Hematopoietic multipotent progenitor cell treated with erythropoietin and hydrocortisone succinate and interleukin-3 and kit ligand, for 6 days (in vitro differentiated cells): Measurements from ENCODE around the gene OCRL.

ENCODE experiments used
- DNase-seq: peaks from one replicate; pipeline ENCODE4 v3.0.0-alpha.2; 2015

OCRL gene

DNA sequence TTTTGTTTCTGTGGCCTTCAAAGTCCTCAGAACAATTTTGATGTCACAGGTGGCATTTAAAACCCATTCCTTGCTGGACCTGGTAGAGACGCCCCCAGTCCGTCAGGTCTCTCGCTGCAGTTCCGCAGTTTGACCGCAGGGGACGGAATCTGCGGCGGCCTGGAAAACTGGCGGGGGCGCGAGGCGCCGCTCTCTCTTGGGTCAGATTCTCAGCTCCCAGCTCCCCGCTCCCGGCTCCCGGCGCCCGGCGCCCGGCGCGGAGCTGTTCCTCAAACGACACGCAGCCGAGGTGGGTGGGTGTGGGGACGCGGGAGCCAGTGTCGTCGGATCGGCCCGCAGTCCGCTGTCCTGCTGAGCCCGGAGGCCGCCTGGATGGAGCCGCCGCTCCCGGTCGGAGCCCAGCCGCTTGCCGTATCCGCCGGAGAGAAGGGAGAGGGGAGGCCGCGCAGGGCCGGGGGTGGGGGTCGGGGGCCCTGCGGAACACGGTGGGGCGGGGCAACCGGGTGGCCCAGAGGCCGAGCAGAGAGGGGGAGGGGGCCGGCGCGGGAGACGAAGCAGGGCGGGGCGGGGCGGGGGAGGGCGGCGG, at the start of gene OCRL:
Gene OCRL (plus strand): TSS at position 192 of the 586 bp plus-strand sequence. CDS start 181 bp downstream, at position 373.
- DNase-seq, result peak; percentile 75

- no peak for DNase-seq
Measured at GRCh38 chrX:129490330-129490729, 49.7 kb upstream of the OCRL start.

- no peak for DNase-seq
Measured at GRCh38 chrX:129493643-129494042, 46.4 kb upstream of the OCRL start.

GRCh38 chrX:129494887-129495286, 45.2 kb upstream of the OCRL start:
- no peak for DNase-seq

GRCh38 chrX:129495900-129496299, 44.2 kb upstream of the OCRL start:
- no peak for DNase-seq

- DNase-seq, result no peak
Measured at GRCh38 chrX:129496625-129497024, 43.4 kb upstream of the OCRL start.

GRCh38 chrX:129497146-129497843, 42.8 kb upstream of the OCRL start:
- no peak for DNase-seq

GRCh38 chrX:129510331-129510730, 29.7 kb upstream of the OCRL start:
- DNase-seq, result no peak

DNA sequence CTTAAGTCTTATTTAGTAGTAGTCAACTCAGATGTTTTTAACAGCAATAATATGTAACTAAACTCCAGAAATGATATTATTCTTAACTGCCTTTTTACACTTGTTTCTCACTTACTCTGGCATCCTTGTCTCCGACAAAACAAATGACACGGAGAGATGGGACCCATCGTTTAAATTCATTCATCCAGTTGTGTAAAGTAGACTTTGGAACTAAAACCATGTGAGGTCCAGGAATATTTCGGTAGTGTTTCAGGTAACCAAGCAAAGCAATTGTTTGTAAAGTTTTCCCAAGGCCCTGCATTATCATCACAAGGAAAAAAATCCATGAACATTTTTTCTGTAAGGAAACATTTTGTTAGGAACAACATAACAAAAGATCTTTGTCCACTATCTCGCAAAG, 28.4 kb upstream of the OCRL start:
- DNase-seq, result no peak

DNA sequence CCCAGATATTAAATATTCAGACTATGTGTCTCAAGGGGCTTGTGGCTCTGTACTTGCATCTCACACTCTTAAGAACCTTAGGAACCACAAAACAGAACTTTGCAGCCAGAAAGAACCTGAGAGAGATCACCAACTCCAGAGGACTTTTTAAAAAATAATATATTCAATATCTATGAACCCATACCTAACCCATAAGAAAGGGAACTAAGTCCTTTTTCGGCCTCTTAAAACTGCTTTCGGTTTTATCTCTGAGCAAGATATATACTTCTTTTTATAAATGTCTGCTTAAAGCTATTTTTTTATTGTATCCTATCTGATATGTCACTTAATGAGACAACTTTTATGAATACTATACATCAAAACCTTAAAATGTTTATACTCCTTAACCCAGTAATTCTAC, 27.6 kb upstream of the OCRL start:
- DNase-seq, result no peak

DNA sequence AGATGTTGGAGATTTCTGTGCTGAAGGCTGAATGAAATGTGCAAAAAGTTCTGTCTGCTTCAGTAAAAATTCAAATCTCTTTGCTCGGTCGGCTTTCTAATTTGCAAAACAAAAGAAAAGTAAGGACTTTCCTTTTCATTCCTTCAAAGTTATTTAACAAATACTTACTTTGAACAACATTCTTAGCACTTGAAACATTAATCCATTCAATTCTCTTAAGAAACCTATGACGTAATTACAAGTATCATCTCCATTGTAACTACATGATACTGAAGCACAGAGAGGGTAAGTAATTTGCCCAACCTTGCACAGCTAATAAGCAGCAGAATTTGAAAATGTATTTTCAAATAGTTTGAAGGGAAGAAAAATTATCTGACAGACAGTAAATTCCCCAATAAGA, 23.7 kb upstream of the OCRL start:
- no peak for DNase-seq

- DNase-seq, result no peak
Measured at GRCh38 chrX:129520151-129520550, 19.9 kb upstream of the OCRL start.

DNA sequence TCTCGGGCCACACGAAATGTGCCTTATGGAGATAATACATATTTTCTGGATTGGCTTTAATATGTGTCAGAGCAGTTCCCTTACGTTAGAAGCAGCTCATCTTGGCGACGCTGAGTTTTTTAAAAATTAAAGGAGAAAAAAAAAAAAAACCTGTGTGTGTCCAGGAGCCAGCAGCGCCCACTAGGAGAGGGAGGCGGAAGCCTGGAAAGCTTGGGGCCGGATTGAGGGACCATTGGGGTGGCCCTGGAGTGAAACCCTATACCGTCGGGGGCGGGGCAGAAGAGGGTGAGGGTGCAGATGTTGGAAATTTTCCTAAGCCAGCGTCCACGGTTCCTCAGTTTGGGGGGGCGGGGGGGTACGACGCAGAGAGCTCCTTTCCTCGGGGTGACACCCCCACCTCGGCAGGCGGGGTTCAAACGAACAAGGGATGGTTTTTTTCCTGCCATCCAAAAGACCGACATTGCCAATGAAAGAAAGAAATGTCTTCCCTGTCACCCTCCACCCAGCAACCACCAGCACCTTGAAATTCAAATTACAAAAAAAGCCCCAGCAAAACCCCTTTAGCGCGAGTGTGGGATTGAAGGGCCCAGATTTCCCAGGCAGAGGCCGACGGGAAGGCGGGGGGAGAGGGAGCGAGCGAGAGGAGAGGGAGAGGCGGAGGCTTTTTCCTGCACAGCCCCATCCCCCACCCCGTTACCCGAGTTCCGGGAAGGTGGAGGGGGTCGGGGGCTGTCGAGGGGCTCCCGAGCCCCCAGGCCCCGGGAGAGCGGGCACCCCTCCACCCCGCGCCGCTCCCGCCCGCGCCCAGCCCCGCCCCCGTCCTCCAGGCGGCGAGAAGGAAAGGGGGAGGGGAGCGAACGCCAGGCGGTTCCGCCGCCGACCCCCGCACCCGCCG, 17.6 kb upstream of the OCRL start:
- DNase-seq, result no peak

DNA sequence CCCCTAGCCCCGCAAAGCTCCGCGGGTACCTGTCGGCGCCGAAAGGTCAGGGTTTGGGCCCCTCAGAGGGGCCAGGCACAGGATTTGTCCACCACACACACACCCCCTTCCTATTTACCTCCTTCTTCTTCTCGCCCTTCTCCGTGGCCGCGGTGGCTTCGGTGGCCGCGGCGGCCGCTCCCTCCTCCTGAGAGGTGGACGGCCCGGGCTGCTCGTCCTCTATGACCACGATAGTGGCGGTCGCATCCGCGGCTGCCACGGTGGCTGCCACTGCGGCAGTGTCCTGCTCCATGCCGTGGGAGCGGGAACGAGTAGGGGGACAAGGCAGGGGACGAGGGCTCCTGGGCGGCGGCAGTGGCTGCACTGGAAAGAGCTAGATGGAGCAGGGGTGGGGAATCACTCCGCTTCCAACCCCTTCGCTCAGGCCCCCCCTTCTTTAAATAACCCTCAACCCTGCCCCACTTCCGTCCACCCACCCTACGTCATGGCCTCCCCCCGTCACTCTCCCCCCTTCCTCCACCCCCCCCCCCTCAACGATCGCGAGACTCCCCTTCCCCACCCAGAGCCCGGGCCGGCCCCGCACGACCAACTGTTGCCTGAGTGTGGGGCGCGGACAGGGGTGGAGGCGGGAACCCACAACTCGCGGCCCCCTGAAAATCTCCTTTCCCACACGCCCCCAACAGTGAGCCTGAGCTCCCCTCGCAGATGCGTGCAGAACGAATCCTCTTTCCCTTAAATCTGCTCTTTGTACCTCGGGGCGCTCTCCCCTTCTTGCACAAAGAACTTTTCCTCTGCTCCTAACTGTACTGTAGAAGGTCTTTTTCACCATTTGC, 16.8 kb upstream of the OCRL start, which contains the start of gene SMARCA1:
Gene SMARCA1 (minus strand): TSS at position 412 of the 833 bp plus-strand sequence. CDS start 120 bp downstream, at position 292.
- DNase-seq, result no peak

DNA sequence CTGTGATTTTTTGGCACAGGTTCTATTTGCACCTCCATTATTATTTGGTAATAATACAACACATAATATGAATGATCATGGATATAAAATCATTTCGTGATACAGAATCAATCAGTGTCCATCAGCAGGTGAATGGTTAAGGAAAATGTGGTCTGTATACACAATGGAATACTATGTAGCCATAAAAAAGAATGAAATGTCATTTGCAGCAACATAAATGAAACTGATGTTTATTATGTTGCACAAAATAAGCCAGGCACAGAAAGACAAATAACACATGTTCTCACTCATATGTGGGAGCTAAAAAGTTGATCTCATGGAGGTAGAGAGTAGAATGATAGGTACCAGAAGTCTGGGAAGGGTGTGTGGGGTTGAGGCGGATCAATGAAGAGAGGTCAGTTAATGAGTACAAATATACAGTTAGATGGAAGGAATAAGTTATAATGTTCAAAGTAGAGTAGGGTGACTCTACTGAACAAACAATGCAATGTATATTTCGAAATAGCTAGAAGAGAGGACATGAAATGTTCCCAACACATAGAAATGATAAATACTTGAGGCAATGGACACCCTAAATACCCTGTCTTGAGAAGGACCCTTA, 15.7 kb upstream of the OCRL start:
- DNase-seq, result no peak

DNA sequence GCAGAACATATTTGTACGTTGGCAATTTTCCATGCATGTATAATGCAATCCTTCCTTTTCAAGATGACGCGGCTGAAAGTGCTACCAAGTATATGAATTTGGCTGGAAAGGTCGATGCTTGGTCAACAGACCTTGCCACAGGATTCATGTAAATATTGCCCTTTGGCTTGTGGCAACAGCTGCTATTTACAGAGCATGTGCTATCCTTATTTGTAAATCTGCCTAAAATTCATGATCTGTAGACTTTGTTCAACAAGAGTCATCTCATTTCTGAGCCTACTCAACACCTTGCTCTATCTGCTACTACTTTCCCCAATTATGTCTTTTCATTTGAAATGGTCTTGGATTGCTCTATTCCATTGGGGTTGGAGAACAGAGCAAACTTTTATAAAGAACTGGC, 14.9 kb upstream of the OCRL start:
- peak; percentile 2 for DNase-seq

- DNase-seq, result peak; percentile 13
Measured at GRCh38 chrX:129525896-129526295, 14.2 kb upstream of the OCRL start.

- DNase-seq, result peak; percentile 22
Measured at GRCh38 chrX:129529685-129530281, 10.3 kb upstream of the OCRL start.

GRCh38 chrX:129530410-129530809, 9.6 kb upstream of the OCRL start:
- no peak for DNase-seq

GRCh38 chrX:129531132-129531531, 8.9 kb upstream of the OCRL start:
- DNase-seq, result no peak

DNA sequence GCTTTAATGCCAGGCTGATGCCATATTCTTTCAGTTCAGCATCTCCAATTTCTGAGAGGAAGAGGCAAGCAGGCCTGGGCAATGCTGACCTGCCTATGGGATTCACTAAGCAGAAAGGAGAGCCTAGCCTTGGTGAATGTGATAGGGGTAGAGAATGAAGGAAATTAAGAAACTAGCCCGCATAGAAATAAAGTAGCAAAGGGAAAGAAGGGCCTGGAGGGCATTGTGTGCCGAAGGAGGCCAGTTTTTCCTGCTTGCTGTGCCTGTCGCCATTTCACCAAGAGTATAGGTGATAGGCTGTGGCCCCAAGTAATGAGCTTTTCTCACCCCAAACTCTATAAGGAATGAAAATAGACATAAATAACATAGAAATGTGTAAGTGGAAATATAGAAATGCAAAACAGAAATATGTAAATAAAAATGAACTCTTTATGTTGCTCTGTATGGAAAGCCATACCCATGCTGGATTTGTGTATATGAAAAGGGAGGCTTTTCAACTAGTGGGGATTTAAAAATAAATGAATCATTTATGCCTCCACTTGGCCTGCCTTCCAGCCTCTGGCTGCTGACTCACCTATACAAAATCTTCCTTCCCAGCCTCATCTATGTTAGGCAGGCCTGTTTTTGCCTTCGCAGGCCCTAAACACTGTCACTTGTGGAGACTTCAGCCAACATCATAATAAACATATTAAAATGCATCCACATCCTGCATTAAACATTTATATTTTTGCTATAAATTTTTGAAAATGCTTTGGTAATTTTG, 5.1 kb upstream of the OCRL start:
- DNase-seq, result no peak
